Gastroesophageal sphincter (tissue), 3 donors: ENCODE measurements around the gene ECT2L.

Source experiments
- POLR2A ChIP-seq, 2 donors: fragments of 450-650 bp; IDR thresholded peaks; one replicate each; pipeline ENCODE4 v1.6.1; 2017; ENCODE audit warnings: antibody characterized with exemption in 2 of 2, mild to moderate bottlenecking in 2 of 2, moderate library complexity in 1 of 2
- POLR2AphosphoS5 ChIP-seq: sonication (generic); formaldehyde crosslinking; IDR thresholded peaks from one replicate; pipeline ENCODE4 v1.6.1; 2017; ENCODE audit warnings: antibody characterized with exemption
- TF ChIP-seq, protein P1 (sequence below), 4 experiments: fragments of 200-600 bp in 2 of 4; fragments of 450-650 bp in 2 of 4; sonication (generic) in 1 of 4; IDR thresholded peaks; one replicate each; pipeline ENCODE4 v1.5.1; 2017 to 2019; ENCODE audit warnings: antibody characterized with exemption in 4 of 4, mild to moderate bottlenecking in 2 of 4, moderate library complexity in 2 of 4

DNA sequence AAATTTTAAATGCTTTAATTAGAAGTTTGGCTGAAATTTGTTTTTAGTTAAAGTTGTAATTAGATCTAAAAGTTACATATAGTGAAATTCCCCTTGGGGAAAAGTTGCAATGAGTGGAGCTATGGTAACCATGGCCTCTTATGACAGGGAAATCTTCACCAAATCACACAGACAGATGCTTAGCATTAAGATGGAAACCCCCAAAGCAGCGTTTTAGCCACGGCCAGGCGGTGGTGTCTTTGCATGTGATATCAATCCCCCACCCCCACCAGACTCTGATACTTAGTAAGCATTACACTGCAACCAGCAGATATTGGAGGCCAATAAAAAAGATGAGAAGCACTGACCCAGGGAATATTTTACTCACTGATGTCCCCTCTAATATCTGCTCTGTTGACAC is 116.4 kb downstream of the ECT2L start:
- TF ChIP-seq, protein P1, sequence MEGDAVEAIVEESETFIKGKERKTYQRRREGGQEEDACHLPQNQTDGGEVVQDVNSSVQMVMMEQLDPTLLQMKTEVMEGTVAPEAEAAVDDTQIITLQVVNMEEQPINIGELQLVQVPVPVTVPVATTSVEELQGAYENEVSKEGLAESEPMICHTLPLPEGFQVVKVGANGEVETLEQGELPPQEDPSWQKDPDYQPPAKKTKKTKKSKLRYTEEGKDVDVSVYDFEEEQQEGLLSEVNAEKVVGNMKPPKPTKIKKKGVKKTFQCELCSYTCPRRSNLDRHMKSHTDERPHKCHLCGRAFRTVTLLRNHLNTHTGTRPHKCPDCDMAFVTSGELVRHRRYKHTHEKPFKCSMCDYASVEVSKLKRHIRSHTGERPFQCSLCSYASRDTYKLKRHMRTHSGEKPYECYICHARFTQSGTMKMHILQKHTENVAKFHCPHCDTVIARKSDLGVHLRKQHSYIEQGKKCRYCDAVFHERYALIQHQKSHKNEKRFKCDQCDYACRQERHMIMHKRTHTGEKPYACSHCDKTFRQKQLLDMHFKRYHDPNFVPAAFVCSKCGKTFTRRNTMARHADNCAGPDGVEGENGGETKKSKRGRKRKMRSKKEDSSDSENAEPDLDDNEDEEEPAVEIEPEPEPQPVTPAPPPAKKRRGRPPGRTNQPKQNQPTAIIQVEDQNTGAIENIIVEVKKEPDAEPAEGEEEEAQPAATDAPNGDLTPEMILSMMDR (IDR thresholded peaks at IDR 0.05): no peak
- no peak for TF ChIP-seq POLR2A (IDR thresholded peaks at IDR 0.05)
- no peak for TF ChIP-seq POLR2AphosphoS5
